Testis (tissue), 3 donors: Measurements from ENCODE around the gene ITPR2. TPM values are rescaled to one million over a fixed set of nuclear protein-coding genes. Genes with fewer than 3 reads are reported as not detected.

Experiments used
- DNase-seq: peaks from one replicate; pipeline ENCODE4 v3.0.0-alpha.2; 2019
- H3K27ac ChIP-seq, 2 donors: fragments of 200-600 bp; sonication (generic); one replicate each; pipeline ENCODE4 v1.5.1; 2019
- H3K27me3 ChIP-seq: fragments of 200-600 bp; sonication (generic); one replicate; pipeline ENCODE4 v1.5.1; 2019
- H3K36me3 ChIP-seq: fragments of 200-600 bp; sonication (generic); one replicate; pipeline ENCODE4 v1.5.1; 2017; ENCODE audit warnings: low read depth; ENCODE audit errors: missing control alignments
- H3K4me1 ChIP-seq: fragments of 200-600 bp; sonication (generic); one replicate; pipeline ENCODE4 v1.5.1; 2019
- H3K4me3 ChIP-seq, 2 donors: fragments of 200-600 bp; sonication (generic); one replicate each; pipeline ENCODE4 v1.5.1; 2017 to 2019
- H3K9me3 ChIP-seq: fragments of 200-600 bp; sonication (generic); one replicate; pipeline ENCODE4 v1.5.1; 2017
- CTCF ChIP-seq, 3 experiments: fragments of 450-650 bp in 2 of 3; fragments of 200-600 bp in 1 of 3; sonication (generic) in 1 of 3; IDR thresholded peaks; one replicate each; pipeline ENCODE4 v1.5.1; 2016 to 2019; ENCODE audit warnings: antibody characterized with exemption in 3 of 3, mild to moderate bottlenecking in 2 of 3, moderate library complexity in 1 of 3
- POLR2A ChIP-seq: fragments of 450-650 bp; IDR thresholded peaks from one replicate; pipeline ENCODE4 v1.6.1; 2017; ENCODE audit warnings: antibody characterized with exemption, mild to moderate bottlenecking, moderate library complexity
- WGBS, 2 donors: methylation state at CpG; one replicate each; pipeline ENCODE4 v1.1.5; 2018; 5-methylcytosine and 5-hydroxymethylcytosine counted together
- intact Hi-C: fragments of 100-400 bp; cut with DNase I; formaldehyde crosslinking; loops from one replicate; pipeline ENCODE4 v1.15.1; 2023; ENCODE audit warnings: low total_unique reads
- polyA plus RNA-seq: library from polyadenylated mRNA; stranded (reverse); fragments of 350-450 nt; fragmentation: Illumina TruSeq; extraction: RNeasy Lipid Tissue Mini Kit (QIAGEN cat#74804); gene quantifications from one replicate; pipeline ENCODE4 v1.2.3, GENCODE V29; 2014; ENCODE audit warnings: low read depth, low replicate concordance; ENCODE audit not compliant: insufficient read depth
- total RNA-seq, 2 donors: library from RNA; depleted of rRNA; stranded (reverse); fragments of >200 nt; gene quantifications; one replicate each; pipeline ENCODE4 v1.2.3, GENCODE V29; 2016

ITPR2 gene
- total and polyA plus RNA-seq, 3 donors from 2014 or later: 4.9 to 60.6 (median 56.9) TPM

GRCh38 chr12:26809611-26810285 is 23.2 kb downstream of the ITPR2 start:
- DNase-seq: no peak
- intact Hi-C loops: no loop called here
- 74 to 79% methylated on average over 6 of the region's 6 CpGs for WGBS, 2 donors

GRCh38 chr12:26808766-26809476 is 24.1 kb downstream of the ITPR2 start:
- DNase-seq: no peak
- TF ChIP-seq CTCF (IDR thresholded peaks at IDR 0.05): no peak
- TF ChIP-seq POLR2A: no peak
- 83 to 87% methylated on average over 3 of the region's 3 CpGs for WGBS, 2 donors
- no peaks in the 10 kb centered on the region for H3K36me3 ChIP-seq
- H3K27me3 ChIP-seq: no peaks in the 10 kb centered on the region
- H3K9me3 ChIP-seq: no peaks in the 10 kb centered on the region
- H3K4me1 ChIP-seq: no peaks in the 10 kb centered on the region
- intact Hi-C loops: no loop called here
- no peak overlapping the region for H3K4me3 ChIP-seq
- no peak overlapping the region for H3K27ac ChIP-seq

More at GRCh38 chr12:26809611-26810285, 23.2 kb downstream of the ITPR2 start:
- TF ChIP-seq POLR2A (no peak), CTCF (IDR thresholded peaks at IDR 0.05) (no peak)
- H3K4me3 ChIP-seq: no peak overlapping the region
- H3K27ac ChIP-seq: no peak overlapping the region
- no peaks in the 10 kb centered on the region for H3K9me3 ChIP-seq
- H3K27me3 ChIP-seq: no peaks in the 10 kb centered on the region
- H3K36me3 ChIP-seq: no peaks in the 10 kb centered on the region
- H3K4me1 ChIP-seq: no peaks in the 10 kb centered on the region

- Histone ChIP-seq H3K9me3 (no peaks in the 10 kb centered on the region), H3K36me3 (no peaks in the 10 kb centered on the region), H3K4me1 (no peaks in the 10 kb centered on the region), H3K27me3 (no peaks in the 10 kb centered on the region), H3K27ac (no peak overlapping the region), H3K4me3 (no peak overlapping the region)
- intact Hi-C loops: no loop called here
- 89 to 96% methylated on average over 1 of the region's 1 CpG for WGBS, 2 donors
- TF ChIP-seq CTCF (IDR thresholded peaks at IDR 0.05): no peak
- no peak for TF ChIP-seq POLR2A
- no peak for DNase-seq
Observed at GRCh38 chr12:26807292-26807691, 25.7 kb downstream of the ITPR2 start.

- Histone ChIP-seq H3K36me3 (no peaks in the 10 kb centered on the region), H3K27ac (no peak overlapping the region), H3K27me3 (no peaks in the 10 kb centered on the region), H3K4me1 (no peaks in the 10 kb centered on the region), H3K9me3 (no peaks in the 10 kb centered on the region), H3K4me3 (no peak overlapping the region)
- no peak for TF ChIP-seq CTCF (IDR thresholded peaks at IDR 0.05)
- no peak for TF ChIP-seq POLR2A
- no peak for DNase-seq
- 92% methylated on average over 5 of the region's 5 CpGs for WGBS, 2 donors
- intact Hi-C loops: no loop called here
Observed at GRCh38 chr12:26806556-26806955, 26.4 kb downstream of the ITPR2 start.
